Measurements from ENCODE around the gene ALAD.
A peak's percentile ranks its signal among the peaks of the same experiment; 100 is the strongest.
"Not testable (repeated sequence)": the region's sequence is repeated elsewhere in the genome, so short reads cannot be mapped to it uniquely, and the experiment has no call there.

ALAD gene

GRCh38 chr9:113401027-113401792 lies at the start of gene ALAD:
TSS of gene ALAD (minus strand) at chr9:113401284. CDS start at chr9:113393559, 7,725 bp downstream.
- peak; percentile 100 for DNase-seq (ENCODE audit: low spot score)

DNA sequence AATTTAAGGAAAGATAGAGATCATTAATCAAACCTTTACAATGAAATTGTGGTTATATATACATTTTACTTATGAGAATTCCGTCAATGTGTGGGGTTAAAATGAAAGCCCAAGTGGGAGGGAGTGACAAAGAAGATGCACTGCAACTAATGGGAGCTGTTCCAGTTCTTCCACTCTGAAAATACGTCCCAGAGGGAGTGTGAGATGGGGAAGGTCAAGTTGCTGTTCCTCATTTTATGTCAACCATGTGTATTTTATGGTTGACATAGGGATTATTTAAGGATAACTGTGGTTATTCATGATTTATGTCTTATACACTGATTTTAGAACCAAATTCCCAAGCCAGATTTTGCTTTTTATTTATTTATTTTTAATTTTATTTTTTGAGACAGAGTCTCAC lies 48.3 kb upstream of the ALAD start:
- no peak for DNase-seq (ENCODE audit: low spot score)

DNA sequence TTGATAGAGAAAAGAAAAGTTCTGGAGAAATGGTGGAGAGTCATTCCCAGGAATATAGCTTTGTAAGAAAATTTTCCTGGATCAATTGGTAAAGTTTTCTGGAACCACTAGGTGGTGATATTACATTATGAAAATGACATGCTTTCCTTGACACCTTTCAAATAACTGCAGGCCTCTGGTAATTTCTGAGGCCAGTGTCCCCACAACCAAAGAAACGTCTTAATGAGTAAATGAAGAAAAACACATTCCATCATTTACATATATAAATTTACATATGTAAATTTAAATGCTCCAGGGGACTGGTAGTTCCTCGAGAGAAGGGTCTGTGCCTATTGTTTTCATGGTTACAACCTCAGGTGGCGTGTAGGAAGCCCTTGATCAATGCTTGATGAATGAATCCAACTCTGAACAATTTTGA lies 45.2 kb upstream of the ALAD start:
- peak; percentile 64 for DNase-seq (ENCODE audit: low spot score)

DNA sequence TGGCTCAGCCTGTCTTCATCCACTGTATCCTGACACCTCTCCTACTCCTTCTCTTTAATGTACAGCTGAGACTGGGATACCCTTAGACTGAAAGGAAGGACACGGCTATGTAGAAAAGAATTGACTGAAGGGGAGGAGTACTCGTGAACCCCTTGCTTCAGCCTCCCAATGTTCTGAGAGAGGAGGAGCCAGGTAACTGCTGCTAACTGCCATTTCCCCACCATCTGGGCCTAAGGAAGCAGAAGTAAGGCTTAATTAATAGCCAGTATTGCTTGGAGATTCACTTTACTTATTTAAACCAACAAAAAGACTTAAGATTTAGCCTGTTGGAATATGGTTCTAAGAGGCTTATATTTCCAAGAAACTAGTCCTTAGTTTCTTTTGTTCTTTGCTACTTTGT lies 43.7 kb upstream of the ALAD start:
- DNase-seq (ENCODE audit: low spot score) = no peak

- not testable (repeated sequence) for DNase-seq (ENCODE audit: low spot score)
Observed at GRCh38 chr9:113437716-113438115, 36.6 kb upstream of the ALAD start.

GRCh38 chr9:113436728-113437515 lies 35.8 kb upstream of the ALAD start:
- DNase-seq (ENCODE audit: low spot score) = no peak

DNA sequence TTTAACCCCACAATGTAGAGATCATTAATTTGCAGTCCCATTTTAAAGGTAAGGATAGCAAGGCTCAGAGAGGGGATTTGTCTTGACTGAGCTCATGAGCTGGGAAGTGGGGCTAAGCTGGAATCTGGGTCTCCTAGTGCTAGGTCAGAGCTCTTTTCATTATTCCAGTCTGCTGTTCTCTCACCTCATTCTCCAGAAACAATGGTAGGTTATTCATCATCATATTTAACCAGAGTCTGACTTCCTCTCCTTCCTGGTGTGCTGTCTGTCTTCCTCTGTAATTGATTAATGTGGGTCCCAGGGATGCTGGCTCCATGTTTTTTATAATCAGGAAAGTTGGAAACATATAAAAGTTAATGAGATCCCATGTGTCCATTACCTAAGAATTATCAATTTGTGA lies 30.1 kb upstream of the ALAD start:
- DNase-seq (ENCODE audit: low spot score) = no peak

GRCh38 chr9:113428062-113428615 lies 27.1 kb upstream of the ALAD start:
- no peak for DNase-seq (ENCODE audit: low spot score)

DNA sequence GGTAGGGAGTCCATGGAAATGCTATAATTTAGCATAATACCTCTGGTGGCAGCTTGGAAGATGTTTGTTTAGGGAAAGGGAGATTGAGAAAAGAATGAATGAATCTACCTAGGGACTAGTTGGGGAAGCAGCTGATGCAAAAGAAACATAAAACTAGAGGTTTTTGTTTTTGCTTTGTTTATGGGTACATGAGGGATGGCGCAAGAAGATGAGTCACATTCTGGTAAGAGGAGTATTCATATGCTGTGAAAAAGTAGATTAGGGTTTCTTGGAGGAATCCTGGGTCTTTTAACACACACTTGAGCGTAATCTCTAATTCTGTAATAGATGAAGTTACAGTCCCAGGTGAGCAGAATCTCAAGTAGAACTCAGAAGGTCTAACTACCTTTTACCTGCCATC lies 26.5 kb upstream of the ALAD start:
- no peak for DNase-seq (ENCODE audit: low spot score)

GRCh38 chr9:113426701-113427100 lies 25.6 kb upstream of the ALAD start:
- DNase-seq (ENCODE audit: low spot score) = no peak

GRCh38 chr9:113425072-113425471 lies 24.0 kb upstream of the ALAD start:
- no peak for DNase-seq (ENCODE audit: low spot score)

DNA sequence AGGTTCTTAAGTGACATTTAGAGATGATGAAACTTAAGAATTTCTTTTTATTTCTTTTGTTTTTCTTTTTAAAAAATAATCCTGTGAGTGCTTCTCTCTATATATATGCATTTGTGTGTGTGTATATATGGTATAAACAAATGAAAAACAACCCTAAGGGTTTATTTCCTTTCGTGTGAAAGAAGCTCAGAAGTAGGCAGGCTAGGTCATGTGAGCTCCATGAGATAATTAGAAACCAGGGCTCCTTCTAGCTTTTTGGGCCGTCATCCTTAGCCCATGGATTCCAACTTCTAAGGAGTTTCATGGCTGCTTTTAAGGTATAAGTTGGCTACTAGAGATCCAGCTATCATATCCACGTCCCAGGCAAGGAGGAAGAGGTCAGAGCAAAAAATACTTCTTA lies 20.6 kb upstream of the ALAD start:
- DNase-seq (ENCODE audit: low spot score) = no peak

- no peak for DNase-seq (ENCODE audit: low spot score)
Observed at GRCh38 chr9:113417370-113417769, 16.3 kb upstream of the ALAD start.

- no peak for DNase-seq (ENCODE audit: low spot score)
Observed at GRCh38 chr9:113416149-113416721, 15.2 kb upstream of the ALAD start.

- DNase-seq (ENCODE audit: low spot score) = peak; percentile 92
Observed at GRCh38 chr9:113410207-113410864, 9.3 kb upstream of the ALAD start, which contains the start of the genes C9orf43 and POLE3. TSS of gene C9orf43 (plus strand) at chr9:113410747. CDS start at chr9:113413494, 2,747 bp downstream. TSS of gene POLE3 (minus strand) at chr9:113410675. CDS start at chr9:113410293, 382 bp downstream.

DNA sequence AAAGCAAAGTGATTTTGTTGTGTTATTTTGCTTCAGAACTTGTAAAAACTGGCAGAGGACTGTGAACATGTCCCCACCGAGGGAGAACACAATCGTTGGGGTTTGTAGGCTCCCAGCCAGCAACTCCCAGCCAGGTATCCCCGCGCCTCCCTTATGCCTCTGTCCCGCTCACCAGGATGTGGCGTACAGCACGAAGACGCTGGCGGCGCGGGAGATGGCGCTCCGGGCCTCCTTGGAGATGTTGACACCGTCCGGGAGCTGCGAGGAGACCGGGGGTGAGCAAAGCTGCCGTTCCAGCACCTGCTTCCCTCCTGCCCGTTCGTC lies 8.8 kb upstream of the ALAD start:
- no peak for DNase-seq (ENCODE audit: low spot score)

DNA sequence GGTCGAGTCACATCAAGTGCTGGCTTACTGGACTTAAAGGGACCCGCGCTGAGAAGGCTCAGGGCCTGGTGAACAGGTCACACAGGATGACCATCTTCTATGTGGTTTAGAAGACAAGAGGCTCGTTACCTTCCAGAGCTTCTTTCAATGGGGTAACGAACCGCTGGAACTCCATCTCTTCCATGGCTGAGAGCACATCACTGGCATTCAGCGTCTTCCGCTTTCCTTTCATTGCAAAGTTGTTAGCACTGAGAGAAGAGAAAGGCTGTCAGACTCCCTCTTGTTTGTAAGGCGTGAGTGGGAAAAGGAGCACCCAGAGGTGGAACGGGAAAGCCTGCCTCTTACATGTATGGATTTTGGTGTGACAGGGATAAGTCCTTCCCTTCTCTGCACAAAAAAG lies 8.4 kb upstream of the ALAD start:
- DNase-seq (ENCODE audit: low spot score) = no peak

DNA sequence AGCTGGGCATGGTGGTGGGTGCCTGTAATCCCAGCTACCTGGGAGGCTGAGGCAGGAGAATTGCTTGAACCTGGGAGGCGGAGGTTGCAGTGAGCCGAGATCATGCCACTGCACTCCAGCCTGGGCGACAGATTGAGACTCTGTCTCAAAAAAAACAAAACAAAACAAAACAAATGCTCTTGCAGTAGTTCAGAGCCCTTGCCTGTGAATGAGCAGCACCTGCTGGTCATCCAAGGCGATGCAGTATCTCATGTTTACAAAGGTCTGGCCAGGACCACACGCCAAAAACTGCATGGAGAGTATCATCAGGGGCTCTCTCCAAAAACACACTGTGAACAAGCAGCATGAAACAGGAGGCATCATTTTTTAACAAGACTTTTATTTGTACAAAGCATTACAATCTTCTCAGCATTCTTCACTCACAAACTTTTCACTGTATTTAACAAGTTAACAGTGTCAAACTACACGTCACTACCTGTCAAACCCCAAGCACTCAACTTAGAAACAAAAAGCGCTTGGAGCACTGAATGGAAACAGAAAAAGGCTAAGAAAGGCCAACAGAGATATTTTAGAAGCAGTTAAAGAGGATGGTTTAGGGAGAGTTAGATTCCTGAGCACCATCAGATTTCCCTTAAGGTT lies 5.9 kb upstream of the ALAD start:
- peak; percentile 47 for DNase-seq (ENCODE audit: low spot score)

GRCh38 chr9:113406353-113406752 lies 5.3 kb upstream of the ALAD start:
- DNase-seq (ENCODE audit: low spot score) = not testable (repeated sequence)

- DNase-seq (ENCODE audit: low spot score) = no peak
Observed at GRCh38 chr9:113403646-113404045, 2.6 kb upstream of the ALAD start.

- DNase-seq (ENCODE audit: low spot score) = no peak
Observed at GRCh38 chr9:113399646-113400200, 1.4 kb downstream of the ALAD start.

All from globus pallidus (tissue), 1 donor.